HepG2 (cell line): Measurements from ENCODE around the gene L1CAM. TPM values are rescaled to one million over a fixed set of nuclear protein-coding genes. Genes with fewer than 3 reads are reported as not detected.
A peak's percentile ranks its signal among the peaks of the same experiment; 100 is the strongest.

Experiments used
- ATAC-seq: fragments of 200-7000 bp; cut with Tn5 transposase; 3 replicates; pipeline ENCODE4 v1.9.1; 2020; ENCODE audit warnings: mild to moderate bottlenecking, moderate library complexity
- BruUV-seq: library from RNA; stranded (reverse); fragments of 400-500 nt; replicated peaks from 2 replicates; lab custom pipeline; 2021; lab: Mats Ljungman, UMichigan
- CTCF ChIA-PET: fragments of 300-600 bp; formaldehyde crosslinking; extraction: SDS; loops from one replicate; lab custom pipeline; 2021; ENCODE audit warnings: low total read pairs, inconsistent platforms, low intra/inter-chr PET ratio; lab: Yijun Ruan, JAX
- POLR2A ChIA-PET: fragments of 350-600 bp; sonication (Branson Sonifier 250); formaldehyde crosslinking; loops from one replicate; lab custom pipeline; 2020; ENCODE audit warnings: antibody characterized with exemption, inconsistent platforms; lab: Yijun Ruan, JAX
- DNase-seq: peaks from one replicate; pipeline ENCODE4 v3.0.0-alpha.2; 2015; ENCODE audit warnings: low spot score
- FAIRE-seq: peaks from 3 replicates; lab custom pipeline; 2011; peaks lifted over from hg19 to GRCh38; lab: Jason Lieb, UNC
- H2AFZ ChIP-seq: one replicate; pipeline ENCODE4 v1.6.1; 2011; ENCODE audit warnings: low read length, inconsistent platforms
- H3K27ac ChIP-seq: fragments of 300-600 bp; 3 replicates; pipeline ENCODE4 v1.8.0; 2011; ENCODE audit warnings: mixed run types, mild to moderate bottlenecking, mixed read lengths, low read length, inconsistent platforms; ENCODE audit not compliant: insufficient read depth; ENCODE audit errors: extremely low read length
- H3K27me3 ChIP-seq, 2 experiments: fragments of 200-600 bp in 1 of 2; 2 replicates in 1 of 2; 3 replicates in 1 of 2; pipeline versions ENCODE4 v1.6.0 to v1.8.0; 2011; ENCODE audit warnings: low read length in 2 of 2, mild to moderate bottlenecking in 2 of 2, moderate library complexity in 2 of 2, inconsistent platforms in 1 of 2; ENCODE audit not compliant: insufficient read depth in 2 of 2, control insufficient read depth in 1 of 2
- H3K36me3 ChIP-seq, 2 experiments: fragments of 200-600 bp in 1 of 2; replicated peaks in 1 of 2; 2 replicates in 1 of 2; 3 replicates in 1 of 2; pipeline versions ENCODE4 v1.5.1 to v1.8.0; 2011; ENCODE audit warnings: low read length in 2 of 2, inconsistent platforms in 1 of 2; ENCODE audit not compliant: insufficient read depth in 2 of 2, control insufficient read depth in 1 of 2
- H3K4me1 ChIP-seq: 2 replicates; pipeline ENCODE4 v1.5.1; 2012; ENCODE audit warnings: low read length, inconsistent platforms; ENCODE audit not compliant: insufficient read depth
- H3K4me2 ChIP-seq: 2 replicates; pipeline ENCODE4 v1.6.0; 2011; ENCODE audit warnings: low read depth, low read length, inconsistent platforms
- H3K4me3 ChIP-seq, 3 experiments: fragments of 200-600 bp in 1 of 3; sonication (generic), shearing (Covaris generic) in 1 of 3; replicated peaks in 1 of 3; 2 replicates each; pipeline ENCODE4 v1.5.1; 2011 to 2016; ENCODE audit warnings: low read length in 3 of 3, inconsistent platforms in 2 of 3, low read depth in 2 of 3, mild to moderate bottlenecking in 2 of 3, control low read depth in 1 of 3, mixed read lengths in 1 of 3; ENCODE audit not compliant: insufficient read depth in 1 of 3
- H3K79me2 ChIP-seq: one replicate; pipeline ENCODE4 v1.6.1; 2011; ENCODE audit warnings: low read length, inconsistent platforms; ENCODE audit not compliant: insufficient read depth
- H3K9ac ChIP-seq: 2 replicates; pipeline ENCODE4 v1.6.0; 2011; ENCODE audit warnings: mild to moderate bottlenecking, low read depth, low read length, inconsistent platforms; ENCODE audit not compliant: insufficient read depth
- H3K9me3 ChIP-seq: 2 replicates; pipeline ENCODE4 v1.5.1; 2012; ENCODE audit warnings: mild to moderate bottlenecking, low read length
- H4K20me1 ChIP-seq: 2 replicates; pipeline ENCODE4 v1.6.0; 2011; ENCODE audit warnings: inconsistent platforms, mild to moderate bottlenecking, low read length, moderate library complexity; ENCODE audit not compliant: insufficient read depth
- EP300 ChIP-seq, 3 experiments: sonication (generic) in 1 of 3; formaldehyde crosslinking in 1 of 3; IDR thresholded peaks; 2 replicates each; pipeline versions ENCODE4 v1.5.1 to v1.6.1; 2011 to 2020; ENCODE audit warnings: low read depth in 2 of 3, low read length in 2 of 3, borderline replicate concordance in 1 of 3, improper control_type of control experiment in 1 of 3, mild to moderate bottlenecking in 1 of 3, missing genetic modification reagents in 1 of 3, moderate library complexity in 1 of 3
- ETV5 ChIP-seq: IDR thresholded peaks from 2 replicates; pipeline ENCODE4 v1.6.1; 2018; ENCODE audit warnings: missing biosample characterization, missing genetic modification reagents, inconsistent platforms, borderline replicate concordance
- GATAD2A ChIP-seq: IDR thresholded peaks from 2 replicates; pipeline ENCODE4 v1.6.1; 2016
- MNT ChIP-seq: fragments of 450-650 bp; IDR thresholded peaks from 2 replicates; pipeline ENCODE4 v1.6.1; 2016
- MTF1 ChIP-seq: sonication (generic); formaldehyde crosslinking; IDR thresholded peaks from 2 replicates; pipeline ENCODE4 v1.5.0; 2020; ENCODE audit warnings: missing genetic modification reagents
- MYC ChIP-seq: sonication (generic); formaldehyde crosslinking; IDR thresholded peaks from 2 replicates; pipeline ENCODE4 v1.9.0; 2021; ENCODE audit warnings: missing genetic modification reagents, borderline replicate concordance
- PAXIP1 ChIP-seq: sonication (generic); formaldehyde crosslinking; conservative IDR thresholded peaks from 2 replicates; pipeline ENCODE4 v1.4.0; 2020; ENCODE audit warnings: mild to moderate bottlenecking, missing genetic modification reagents, moderate library complexity
- SOX5 ChIP-seq: IDR thresholded peaks from 2 replicates; pipeline ENCODE4 v1.6.1; 2016; ENCODE audit warnings: borderline replicate concordance
- SOX6 ChIP-seq, 2 experiments: fragments of 450-650 bp in 1 of 2; sonication (generic) in 1 of 2; formaldehyde crosslinking in 1 of 2; IDR thresholded peaks; 2 replicates each; pipeline versions ENCODE4 v1.4.0 to v1.6.1; 2017 to 2020; ENCODE audit warnings: antibody characterized with exemption in 1 of 2, mild to moderate bottlenecking in 1 of 2, missing genetic modification reagents in 1 of 2
- TBX2 ChIP-seq: sonication (generic); formaldehyde crosslinking; IDR thresholded peaks from 2 replicates; pipeline ENCODE4 v1.5.0; 2020; ENCODE audit warnings: missing genetic modification reagents, mild to moderate bottlenecking, borderline replicate concordance
- ZNF567 ChIP-seq: sonication (generic); formaldehyde crosslinking; IDR thresholded peaks from 2 replicates; pipeline ENCODE4 v1.8.1; 2023; ENCODE audit warnings: mild to moderate bottlenecking, missing genetic modification reagents, borderline replicate concordance
- WGBS: methylation state at CpG from one replicate; pipeline ENCODE4 v1.1.6; 2017; ENCODE audit warnings: low lambda C conversion rate; 5-methylcytosine and 5-hydroxymethylcytosine counted together
- in situ Hi-C: cut with HindIII; loops from 2 replicates; pipeline ENCODE4 v1.10.0; 2017; ENCODE audit warnings: low pct_unique_long_range_greater_than_20kb; ENCODE audit not compliant: extremely low pct_ligation_motif_present
- intact Hi-C: fragments of 100-400 bp; cut with micrococcal nuclease; formaldehyde crosslinking; loops from one replicate; pipeline ENCODE4 v1.10.0; 2022; ENCODE audit not compliant: unreplicated experiment
- polyA plus RNA-seq, 8 experiments: library from polyadenylated mRNA; depleted of rRNA in 3 of 8; stranded (reverse) in 7 of 8; unstranded in 1 of 8; fragments of >200 nt; fragmentation: Illumina TruSeq in 4 of 8; extraction: Trizol in 4 of 8; gene quantifications; 2 replicates each; pipeline versions ENCODE4 v1.2.1 to v1.2.3, GENCODE V29; 2011 to 2016; ENCODE audit warnings: low read depth in 4 of 8, missing spikeins in 1 of 8, mixed read lengths in 1 of 8; ENCODE audit not compliant: insufficient read depth in 1 of 8
- total RNA-seq, 5 experiments: library from RNA; depleted of rRNA; stranded (reverse); fragments of >200 nt; fragmentation: Illumina TruSeq; extraction: Trizol; gene quantifications; 2 replicates each; pipeline ENCODE4 v1.2.3, GENCODE V29; 2016; ENCODE audit warnings: low read depth in 1 of 5
- TF ChIP-seq, protein P1 (sequence below): IDR thresholded peaks from 2 replicates; pipeline ENCODE4 v1.6.1; 2012; ENCODE audit warnings: inconsistent platforms
- TF ChIP-seq, protein P2 (sequence below): sonication (generic); formaldehyde crosslinking; conservative IDR thresholded peaks from 2 replicates; pipeline ENCODE4 v1.4.0; 2020; ENCODE audit warnings: missing genetic modification reagents
- TF ChIP-seq, protein P3 (sequence below): IDR thresholded peaks from 2 replicates; pipeline ENCODE4 v1.6.1; 2016; ENCODE audit warnings: mild to moderate bottlenecking, missing biosample characterization, missing genetic modification reagents

L1CAM gene
- total and polyA plus RNA-seq, 2 of the 13 experiments (the other 11 are each of a cell fraction or from before 2014, with no cell fraction given): 1.4 to 2.0 TPM

DNA sequence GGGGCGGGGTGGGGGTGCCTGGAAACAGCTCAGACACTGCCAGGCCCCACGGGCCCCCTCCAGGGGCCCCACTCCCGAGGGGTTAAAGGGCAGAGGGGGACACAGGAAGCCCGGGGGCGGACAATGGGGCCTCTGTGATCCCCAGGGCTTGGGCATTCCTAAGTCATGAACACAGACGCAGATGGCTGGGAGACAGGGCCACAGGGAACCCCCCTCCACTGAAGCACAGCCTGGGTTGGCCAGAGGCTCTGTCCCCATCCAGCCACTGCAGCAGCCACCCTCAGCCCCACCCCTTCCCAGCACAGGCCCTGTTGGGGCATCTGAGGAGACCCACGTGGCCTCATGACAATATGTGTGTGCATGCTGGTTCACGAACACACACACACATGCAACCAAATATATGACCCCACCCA, 3.9 kb downstream of the L1CAM start:
- ChIA-PET CTCF (no interaction called here), POLR2A (no interaction called here)
- Histone ChIP-seq H3K27ac (no peak overlapping the region), H3K4me2 (peak overlapping the region; percentile 57), H3K79me2 (no peaks in the 10 kb centered on the region), H3K4me1 (peaks cover 51% of the 10 kb centered on the region), H2AFZ (no peak overlapping the region), H3K9ac (peak overlapping the region; percentile 29; the same call in 1 of the 2 replicates), H3K9me3 (no peaks in the 10 kb centered on the region), H3K27me3 (peaks cover 0 to 17% of the 10 kb centered on the region in 2 experiments; a peak in 3 of 5 replicates), H3K36me3 (no peaks in the 10 kb centered on the region), H4K20me1 (no peaks in the 10 kb centered on the region), H3K4me3 (peak overlapping the region in 1 of 3 experiments; percentile 23; a peak in 1 of 6 replicates)
- ATAC-seq (peak; percentile 79), DNase-seq (peak; percentile 84), FAIRE-seq (peak; percentile 70)
- in situ Hi-C loops (no loop called here), intact Hi-C loops (no loop called here)
- WGBS: no CpG with 5 or more reads among the region's 8 CpGs
- no TSS peak for BruUV-seq
- peak; percentile 82 for TF ChIP-seq MNT
- 0 out of 2 replicates have a peak, but pooled peaks have one; percentile 17 for TF ChIP-seq SOX5 (CRISPR knock-in tag)
- peak in 1 of 2 experiments; percentile 78; a peak in 1 of 4 replicates for TF ChIP-seq EP300 (IDR thresholded peaks at IDR 0.05; ENCODE audit: low read depth in 2 of 2, low read length in 2 of 2)
- peak; percentile 53; the same call in 1 of the 2 replicates for TF ChIP-seq EP300 (CRISPR knock-in tag; IDR thresholded peaks at IDR 0.05; ENCODE audit: borderline replicate concordance)
- TF ChIP-seq, protein P1, sequence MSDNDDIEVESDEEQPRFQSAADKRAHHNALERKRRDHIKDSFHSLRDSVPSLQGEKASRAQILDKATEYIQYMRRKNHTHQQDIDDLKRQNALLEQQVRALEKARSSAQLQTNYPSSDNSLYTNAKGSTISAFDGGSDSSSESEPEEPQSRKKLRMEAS: peak; percentile 61; the same call in 1 of the 2 replicates
- peak; percentile 62; the same call in 1 of the 2 replicates for TF ChIP-seq ETV5 (CRISPR knock-in tag)
- TF ChIP-seq ZNF567 (CRISPR knock-in tag): no peak
- TF ChIP-seq, protein P2, sequence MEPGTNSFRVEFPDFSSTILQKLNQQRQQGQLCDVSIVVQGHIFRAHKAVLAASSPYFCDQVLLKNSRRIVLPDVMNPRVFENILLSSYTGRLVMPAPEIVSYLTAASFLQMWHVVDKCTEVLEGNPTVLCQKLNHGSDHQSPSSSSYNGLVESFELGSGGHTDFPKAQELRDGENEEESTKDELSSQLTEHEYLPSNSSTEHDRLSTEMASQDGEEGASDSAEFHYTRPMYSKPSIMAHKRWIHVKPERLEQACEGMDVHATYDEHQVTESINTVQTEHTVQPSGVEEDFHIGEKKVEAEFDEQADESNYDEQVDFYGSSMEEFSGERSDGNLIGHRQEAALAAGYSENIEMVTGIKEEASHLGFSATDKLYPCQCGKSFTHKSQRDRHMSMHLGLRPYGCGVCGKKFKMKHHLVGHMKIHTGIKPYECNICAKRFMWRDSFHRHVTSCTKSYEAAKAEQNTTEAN (CRISPR knock-in tag): peak; percentile 68; the same call in 1 of the 2 replicates
- TF ChIP-seq PAXIP1 (CRISPR knock-in tag): peak; percentile 77
- TF ChIP-seq MTF1 (CRISPR knock-in tag): no peak
- TF ChIP-seq, protein P3, sequence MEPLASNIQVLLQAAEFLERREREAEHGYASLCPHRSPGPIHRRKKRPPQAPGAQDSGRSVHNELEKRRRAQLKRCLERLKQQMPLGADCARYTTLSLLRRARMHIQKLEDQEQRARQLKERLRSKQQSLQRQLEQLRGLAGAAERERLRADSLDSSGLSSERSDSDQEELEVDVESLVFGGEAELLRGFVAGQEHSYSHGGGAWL: no peak
- TF ChIP-seq TBX2: peak; percentile 43; the same call in 1 of the 2 replicates
- no peak for TF ChIP-seq SOX6 (IDR thresholded peaks at IDR 0.05)
- TF ChIP-seq SOX6 (CRISPR knock-in tag; IDR thresholded peaks at IDR 0.05): peak; percentile 38; the same call in 1 of the 2 replicates
- peak; percentile 69; the same call in 1 of the 2 replicates for TF ChIP-seq MYC (CRISPR knock-in tag)
- 0 out of 2 replicates have a peak, but pooled peaks have one; percentile 11 for TF ChIP-seq GATAD2A (CRISPR knock-in tag)
